ENCODE results near the gene KRTAP16-1. TPM values are rescaled to one million over a fixed set of nuclear protein-coding genes. Genes with fewer than 3 reads are reported as not detected.

Gene KRTAP16-1
- total and polyA plus RNA-seq, 10 of the 15 experiments (the other 5 are each of a cell fraction or from before 2014, with no cell fraction given): 0.23 TPM; not detected in 9

GRCh38 chr17:41338961-41339485, 29.9 kb upstream of the KRTAP16-1 start (continued):
- no peak for TF ChIP-seq SP1 (IDR thresholded peaks at IDR 0.05; ENCODE audit: low read depth, low read length)
- TF ChIP-seq BHLHE40 (IDR thresholded peaks at IDR 0.05; ENCODE audit: borderline replicate concordance in 1 of 2, low read depth in 2 of 2, low read length in 1 of 2): no peak
- TF ChIP-seq RUNX3 (IDR thresholded peaks at IDR 0.05; ENCODE audit: low read length): 0 out of 2 replicates have a peak, but pooled peaks have one; percentile 10
- TF ChIP-seq SIX5 (IDR thresholded peaks at IDR 0.05; ENCODE audit: low read depth, low read length, severe bottlenecking): no peak

GRCh38 chr17:41335747-41336146, 26.6 kb upstream of the KRTAP16-1 start:
- Histone ChIP-seq H2AFZ (ENCODE audit: control insufficient read depth, low read depth, low read length) (no peak overlapping the region), H3K79me2 (ENCODE audit: control insufficient read depth, insufficient read depth, low read length) (no peaks in the 10 kb centered on the region), H3K27me3 (replicated peaks in 1 of 2; ENCODE audit: control insufficient read depth in 2 of 2, insufficient read depth in 2 of 2, low read length in 1 of 2) (no peaks in the 10 kb centered on the region), H3K9me3 (replicated peaks; ENCODE audit: control insufficient read depth, insufficient read depth, low read length) (no peaks in the 10 kb centered on the region; the same call in 2 of the 3 replicates), H3K4me1 (ENCODE audit: control insufficient read depth, insufficient read depth, low read length) (peaks cover 18% of the 10 kb centered on the region), H3K9ac (ENCODE audit: control insufficient read depth, insufficient read depth, low read length) (no peak overlapping the region), H3K4me3 (no peak overlapping the region), H3K27ac (ENCODE audit: control insufficient read depth, insufficient read depth) (no peak overlapping the region), H3K36me3 (ENCODE audit: control insufficient read depth in 2 of 2, insufficient read depth in 2 of 2, low read length in 1 of 2) (no peaks in the 10 kb centered on the region), H4K20me1 (ENCODE audit: control insufficient read depth, insufficient read depth) (no peaks in the 10 kb centered on the region), H3K4me2 (ENCODE audit: control insufficient read depth, insufficient read depth) (no peak overlapping the region)
- SMC1A ChIA-PET (ENCODE audit: uncharacterized antibody, unreplicated experiment): no interaction called here
- intact Hi-C loops (cut with micrococcal nuclease; ENCODE audit: unreplicated experiment): no loop called here
- no peak for TF ChIP-seq NR2C2 (IDR thresholded peaks at IDR 0.05; ENCODE audit: borderline replicate concordance, control insufficient read depth, insufficient read length, low read depth)
- no peak for TF ChIP-seq BHLHE40 (IDR thresholded peaks at IDR 0.05; ENCODE audit: borderline replicate concordance in 1 of 2, low read depth in 2 of 2, low read length in 1 of 2)
- no peak for TF ChIP-seq SMARCA5 (IDR thresholded peaks at IDR 0.05)
- no peak for TF ChIP-seq ZBED1 (IDR thresholded peaks at IDR 0.05; ENCODE audit: borderline replicate concordance)
- no peak for TF ChIP-seq STAT3 (IDR thresholded peaks at IDR 0.05; ENCODE audit: low read depth, low read length)
- TF ChIP-seq GABPA (IDR thresholded peaks at IDR 0.05; ENCODE audit: low read depth): no peak
- TF ChIP-seq RCOR1 (conservative IDR thresholded peaks at IDR 0.05; ENCODE audit: low read depth, low read length): no peak
- no peak for TF ChIP-seq POLR2A (IDR thresholded peaks at IDR 0.05; ENCODE audit: low read depth, low read length)
- no peak for TF ChIP-seq SIX5 (IDR thresholded peaks at IDR 0.05; ENCODE audit: low read depth, low read length, severe bottlenecking)
- no peak for TF ChIP-seq ZSCAN29 (IDR thresholded peaks at IDR 0.05)
- no peak for TF ChIP-seq EED (IDR thresholded peaks at IDR 0.05; ENCODE audit: low read depth)
- TF ChIP-seq SRF (IDR thresholded peaks at IDR 0.05; ENCODE audit: low read depth in 2 of 2, low read length in 2 of 2): no peak
- TF ChIP-seq BMI1 (IDR thresholded peaks at IDR 0.05; ENCODE audit: borderline replicate concordance): no peak
- no peak for TF ChIP-seq ESRRA (IDR thresholded peaks at IDR 0.05; ENCODE audit: low read length)
- no peak for TF ChIP-seq CTCF (IDR thresholded peaks at IDR 0.05 in 2 of 3, conservative IDR thresholded peaks at IDR 0.05 in 1 of 3; ENCODE audit: control insufficient read depth in 2 of 3, extremely low read depth in 1 of 3, insufficient read depth in 1 of 3, low read depth in 3 of 3, low read length in 3 of 3)
- no peak for TF ChIP-seq ZNF217 (IDR thresholded peaks at IDR 0.05)
- no peak for TF ChIP-seq MTA3 (IDR thresholded peaks at IDR 0.05; ENCODE audit: borderline replicate concordance, low read length)
- TF ChIP-seq PAX5 (IDR thresholded peaks at IDR 0.05; ENCODE audit: borderline replicate concordance, low read depth, low read length): no peak
- no peak for TF ChIP-seq ZBTB4 (CRISPR knock-in tag; IDR thresholded peaks at IDR 0.05)
- POLR2A ChIA-PET: no interaction called here
- CTCF ChIA-PET: no interaction called here
- in situ Hi-C loops (cut with MboI): no loop called here
- WGBS (ENCODE audit: insufficient coverage, insufficient replicate concordance, low lambda C conversion rate, missing lambda C conversion rate): no CpG with 5 or more reads among the region's 1 CpG
- no peak for FAIRE-seq
- ATAC-seq: no peak
- RAD21 ChIA-PET (ENCODE audit: unreplicated experiment): no interaction called here
- no peak for DNase-seq (ENCODE audit: low read depth, low spot score)
- no TSS peak for BruUV-seq (replicated peaks)
